Upper lobe of right lung (tissue), 1 donor: Measurements from ENCODE around the gene PRDM16. TPM values are rescaled to one million over a fixed set of nuclear protein-coding genes. Genes with fewer than 3 reads are reported as not detected.

ENCODE experiments used
- ATAC-seq: fragments of 200-7000 bp; cut with Tn5 transposase; one replicate; pipeline ENCODE4 v1.9.1; 2020; ENCODE audit warnings: mild to moderate bottlenecking, moderate library complexity
- DNase-seq: peaks from one replicate; pipeline ENCODE4 v3.0.0-alpha.2; 2020
- H3K27ac ChIP-seq: fragments of 200-600 bp; one replicate; pipeline ENCODE4 v1.8.0; 2022
- H3K27me3 ChIP-seq: fragments of 200-600 bp; one replicate; pipeline ENCODE4 v1.8.0; 2022; ENCODE audit warnings: mild to moderate bottlenecking
- H3K36me3 ChIP-seq: fragments of 200-600 bp; one replicate; pipeline ENCODE4 v1.8.0; 2022
- H3K4me1 ChIP-seq: fragments of 200-600 bp; one replicate; pipeline ENCODE4 v1.8.0; 2022
- H3K4me3 ChIP-seq: fragments of 200-600 bp; one replicate; pipeline ENCODE4 v1.8.0; 2022; ENCODE audit warnings: mild to moderate bottlenecking
- H3K9me3 ChIP-seq: fragments of 200-600 bp; one replicate; pipeline ENCODE4 v1.8.0; 2022
- intact Hi-C: fragments of 100-400 bp; cut with DNase I; formaldehyde crosslinking; loops from one replicate; pipeline ENCODE4 v1.11.0; 2022
- total RNA-seq: library from RNA; stranded (reverse); fragmentation: NEBNext Ultra II Directional; extraction: Animal tissue kit (Norgen Biotek cat#: 25700); gene quantifications from one replicate; pipeline ENCODE4 v1.2.1, GENCODE V29; 2021
- TF ChIP-seq, protein P1 (sequence below): fragments of 200-600 bp; IDR thresholded peaks from one replicate; pipeline ENCODE4 v1.8.0; 2022; ENCODE audit warnings: antibody characterized with exemption
- donor health status: DM: no; HTN: yes; CAD: no; lungs with severe emphysema.

The PRDM16 gene
- total RNA-seq, 1 donor from 2014 or later = 21.0 TPM

DNA sequence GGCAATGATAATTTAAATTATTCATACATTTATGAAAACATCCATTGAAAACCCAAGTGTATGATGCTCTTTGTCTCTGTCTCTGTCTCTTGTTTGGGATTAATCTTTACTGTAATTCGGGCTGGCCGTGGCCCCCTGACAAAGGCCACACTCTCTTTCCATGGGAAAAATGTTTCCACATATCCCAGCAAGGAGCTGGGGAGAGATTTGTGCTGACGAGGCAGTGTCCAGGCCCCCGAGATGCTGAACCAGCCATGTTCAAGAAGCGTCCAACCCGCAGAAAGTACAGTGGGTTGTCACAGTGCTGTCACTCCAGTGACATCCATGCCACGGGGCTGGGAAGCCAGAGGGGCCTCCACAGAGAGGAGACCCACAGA lies 147.0 kb downstream of the PRDM16 start:
- Histone ChIP-seq H3K27ac (no peak overlapping the region), H3K36me3 (no peaks in the 10 kb centered on the region), H3K4me1 (peaks cover 7% of the 10 kb centered on the region), H3K4me3 (no peak overlapping the region), H3K9me3 (no peaks in the 10 kb centered on the region), H3K27me3 (no peaks in the 10 kb centered on the region)
- no peak for DNase-seq
- ATAC-seq = no peak
- TF ChIP-seq, protein P1, sequence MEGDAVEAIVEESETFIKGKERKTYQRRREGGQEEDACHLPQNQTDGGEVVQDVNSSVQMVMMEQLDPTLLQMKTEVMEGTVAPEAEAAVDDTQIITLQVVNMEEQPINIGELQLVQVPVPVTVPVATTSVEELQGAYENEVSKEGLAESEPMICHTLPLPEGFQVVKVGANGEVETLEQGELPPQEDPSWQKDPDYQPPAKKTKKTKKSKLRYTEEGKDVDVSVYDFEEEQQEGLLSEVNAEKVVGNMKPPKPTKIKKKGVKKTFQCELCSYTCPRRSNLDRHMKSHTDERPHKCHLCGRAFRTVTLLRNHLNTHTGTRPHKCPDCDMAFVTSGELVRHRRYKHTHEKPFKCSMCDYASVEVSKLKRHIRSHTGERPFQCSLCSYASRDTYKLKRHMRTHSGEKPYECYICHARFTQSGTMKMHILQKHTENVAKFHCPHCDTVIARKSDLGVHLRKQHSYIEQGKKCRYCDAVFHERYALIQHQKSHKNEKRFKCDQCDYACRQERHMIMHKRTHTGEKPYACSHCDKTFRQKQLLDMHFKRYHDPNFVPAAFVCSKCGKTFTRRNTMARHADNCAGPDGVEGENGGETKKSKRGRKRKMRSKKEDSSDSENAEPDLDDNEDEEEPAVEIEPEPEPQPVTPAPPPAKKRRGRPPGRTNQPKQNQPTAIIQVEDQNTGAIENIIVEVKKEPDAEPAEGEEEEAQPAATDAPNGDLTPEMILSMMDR = no peak
- intact Hi-C loops = no loop called here

DNA sequence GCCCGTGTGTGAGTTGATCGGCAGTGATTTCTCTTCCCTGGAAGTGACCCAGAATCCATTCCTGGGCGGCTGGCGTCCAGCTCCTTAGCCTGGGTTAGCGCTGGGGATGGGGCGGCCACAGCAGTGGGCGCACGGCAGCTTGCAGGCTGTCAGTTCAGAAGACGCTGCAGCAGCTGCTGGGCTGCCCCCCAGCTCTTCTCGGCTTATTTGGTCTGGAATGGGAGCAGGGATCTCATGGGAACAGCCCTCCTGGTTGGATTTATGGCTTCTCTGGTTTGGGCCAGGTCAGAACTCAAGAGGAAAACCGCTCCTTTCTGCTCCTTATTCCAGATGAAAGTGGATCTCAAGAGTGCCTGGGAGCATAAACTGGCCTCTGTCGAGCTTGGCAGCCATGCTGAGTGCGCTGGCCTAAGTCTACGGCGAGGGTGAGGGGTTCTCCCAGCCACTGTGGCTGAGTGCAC lies 148.2 kb downstream of the PRDM16 start:
- TF ChIP-seq, protein P1 = no peak
- peaks cover 8% of the 10 kb centered on the region for H3K4me1 ChIP-seq
- no peaks in the 10 kb centered on the region for H3K27me3 ChIP-seq
- no peak overlapping the region for H3K27ac ChIP-seq
- intact Hi-C loops = no loop called here
- DNase-seq (no peak), ATAC-seq (peak; percentile 14)
- no peak overlapping the region for H3K4me3 ChIP-seq
- no peaks in the 10 kb centered on the region for H3K9me3 ChIP-seq
- no peaks in the 10 kb centered on the region for H3K36me3 ChIP-seq

DNA sequence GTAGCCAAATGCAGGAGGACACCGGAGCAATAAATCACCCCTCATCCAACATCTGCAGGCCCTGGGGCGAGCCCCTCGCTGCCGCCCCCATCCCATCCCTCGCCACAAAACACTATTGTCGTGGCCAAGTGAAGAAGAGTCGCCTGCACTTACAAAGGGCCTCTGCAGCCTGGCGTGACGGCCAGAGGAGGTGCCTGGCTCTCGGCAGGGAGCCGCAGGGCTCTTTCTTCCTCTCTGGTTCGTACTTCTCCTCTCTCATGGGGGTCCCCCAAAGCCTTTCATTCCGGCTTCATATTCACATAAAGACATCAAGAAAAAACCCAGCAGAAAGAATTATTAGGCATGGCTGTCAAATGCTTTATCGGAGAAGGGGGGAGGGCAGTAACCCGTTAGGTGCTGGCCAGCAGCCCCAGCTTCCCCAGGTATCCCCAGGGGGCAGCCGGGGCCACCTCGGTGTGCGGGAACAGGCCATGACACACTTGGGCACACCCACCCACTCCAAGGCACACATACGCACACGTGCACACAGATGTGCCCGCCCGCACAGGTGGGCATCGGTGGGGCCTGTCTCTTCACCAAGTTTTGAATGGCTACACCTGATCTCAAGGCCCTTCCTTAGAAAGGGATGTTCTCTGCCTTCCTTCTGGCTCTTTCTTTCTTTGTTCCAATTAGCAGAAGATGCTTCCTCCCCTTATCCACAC lies 149.1 kb downstream of the PRDM16 start:
- ATAC-seq (no peak), DNase-seq (no peak)
- H3K27me3 ChIP-seq = no peaks in the 10 kb centered on the region
- TF ChIP-seq, protein P1 = no peak
- H3K9me3 ChIP-seq = no peaks in the 10 kb centered on the region
- intact Hi-C loops = no loop called here
- H3K4me3 ChIP-seq = no peak overlapping the region
- peaks cover 13% of the 10 kb centered on the region for H3K4me1 ChIP-seq
- no peaks in the 10 kb centered on the region for H3K36me3 ChIP-seq
- H3K27ac ChIP-seq = no peak overlapping the region

DNA sequence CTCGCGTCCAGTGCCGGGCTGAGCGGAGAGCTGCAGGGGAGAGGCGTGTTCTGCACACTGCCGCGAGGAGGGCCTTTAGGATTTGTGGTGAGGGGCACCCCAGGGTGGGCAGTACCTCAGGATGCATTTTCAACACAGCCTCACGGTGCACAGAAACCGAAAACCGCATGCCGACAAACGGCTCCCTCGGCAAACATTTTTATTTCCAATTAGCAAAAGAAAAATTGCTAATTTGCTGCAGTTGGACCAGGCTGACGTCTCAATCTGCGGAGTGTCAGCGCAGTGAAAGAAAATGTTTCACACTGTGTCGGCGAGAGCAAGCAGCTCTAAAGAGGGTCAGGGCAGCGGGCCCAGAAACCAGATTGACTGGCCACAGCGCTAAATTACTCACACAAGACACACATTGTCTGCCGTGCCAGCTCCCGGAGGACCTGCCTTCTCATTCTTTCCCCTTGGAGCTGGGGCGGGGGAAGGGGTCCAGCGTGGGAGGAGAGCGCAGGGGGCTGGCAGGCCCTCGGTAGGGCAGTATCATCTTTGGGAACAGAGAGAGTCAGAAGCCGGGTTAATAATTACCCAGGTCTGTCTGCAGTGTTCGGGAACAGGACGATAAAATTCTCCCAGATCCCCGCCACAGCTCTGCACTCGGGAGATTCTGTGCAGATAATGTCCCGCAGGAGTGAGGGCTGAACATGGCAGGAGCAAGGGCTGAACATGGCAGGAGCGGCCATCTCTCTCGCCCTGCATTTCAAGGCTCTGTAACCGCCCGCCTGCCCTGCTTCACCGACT lies 150.2 kb downstream of the PRDM16 start:
- H3K27ac ChIP-seq = no peak overlapping the region
- no peaks in the 10 kb centered on the region for H3K36me3 ChIP-seq
- peaks cover under 1% of the 10 kb centered on the region for H3K27me3 ChIP-seq
- TF ChIP-seq, protein P1 = no peak
- no peaks in the 10 kb centered on the region for H3K9me3 ChIP-seq
- H3K4me1 ChIP-seq = peaks cover 13% of the 10 kb centered on the region
- DNase-seq = peak; percentile 86
- no peak overlapping the region for H3K4me3 ChIP-seq
- ATAC-seq = peak; percentile 55
- intact Hi-C loops = no loop called here

DNA sequence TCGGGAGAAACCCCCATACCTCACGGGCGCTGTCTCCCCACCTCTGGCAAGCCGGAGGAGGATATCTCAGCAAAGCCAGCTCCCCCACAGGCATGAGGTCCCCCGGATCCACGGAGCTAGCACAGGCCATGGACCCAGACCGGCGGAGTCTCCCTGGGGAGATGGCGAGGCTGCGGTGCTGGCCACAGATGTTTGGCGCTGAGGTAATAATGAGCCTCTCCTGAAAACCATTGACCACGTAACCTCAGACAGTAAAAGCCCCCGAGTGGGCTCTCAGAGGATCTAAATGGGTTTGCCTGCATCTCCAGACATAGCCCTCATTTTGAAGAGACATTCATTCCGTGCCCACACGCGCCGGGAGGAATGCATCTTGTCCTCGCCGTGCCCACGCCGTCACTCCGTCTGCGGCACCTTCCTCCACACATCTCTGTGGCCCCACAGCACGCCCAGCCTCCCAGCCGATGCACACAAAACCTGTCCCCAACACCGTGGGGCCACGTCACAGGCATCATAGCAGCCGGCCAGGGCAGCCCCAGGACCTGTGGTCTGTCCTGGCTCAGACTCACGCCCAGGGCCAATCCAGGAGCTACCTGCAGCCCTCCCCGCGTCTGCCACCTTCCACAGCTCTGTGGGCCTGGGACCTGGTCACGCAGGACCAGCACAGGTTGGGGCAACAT lies 150.9 kb downstream of the PRDM16 start:
- no peak overlapping the region for H3K27ac ChIP-seq
- intact Hi-C loops = no loop called here
- H3K9me3 ChIP-seq = no peaks in the 10 kb centered on the region
- ATAC-seq (no peak), DNase-seq (no peak)
- H3K27me3 ChIP-seq = peaks cover 4% of the 10 kb centered on the region
- TF ChIP-seq, protein P1 = no peak
- no peaks in the 10 kb centered on the region for H3K36me3 ChIP-seq
- H3K4me3 ChIP-seq = no peak overlapping the region
- H3K4me1 ChIP-seq = peaks cover 13% of the 10 kb centered on the region
